OCI-LY3 (cell line): Measurements from ENCODE around the gene RFPL2.

ENCODE experiments used
- CTCF ChIP-seq: fragments of 200-600, 300-600 bp; sonication (generic); IDR thresholded peaks from 2 replicates; pipeline ENCODE4 v1.5.1; 2014; ENCODE audit warnings: antibody characterized with exemption, low read length, low read depth
- EZH2phosphoT487 ChIP-seq: fragments of 200-600 bp; shearing (Covaris generic); IDR thresholded peaks from 2 replicates; pipeline ENCODE4 v1.6.1; 2018; ENCODE audit warnings: antibody characterized with exemption, mixed run types, low read depth

- TF ChIP-seq CTCF, result no peak
- TF ChIP-seq EZH2phosphoT487, result no peak
Measured at GRCh38 chr22:32233091-32233490, 28.2 kb upstream of the RFPL2 start.
